ENCODE results near the gene KCNH4. TPM values are rescaled to one million over a fixed set of nuclear protein-coding genes. Genes with fewer than 3 reads are reported as not detected.
A peak's percentile ranks its signal among the peaks of the same experiment; 100 is the strongest.

The KCNH4 gene
- total and polyA plus RNA-seq, 2 of the 13 experiments (the other 11 are each of a cell fraction or from before 2014, with no cell fraction given), result 0.01 to 0.09 TPM

GRCh38 chr17:42183741-42184711 lies 3.1 kb upstream of the KCNH4 start (continued):
- TF ChIP-seq KIAA2018 (CRISPR knock-in tag; IDR thresholded peaks at IDR 0.05; ENCODE audit: borderline replicate concordance) (peak; percentile 87; the same call in 1 of the 2 replicates), HOXA3 (CRISPR knock-in tag; IDR thresholded peaks at IDR 0.05) (peak; percentile 86; the same call in 1 of the 2 replicates), ZNF552 (CRISPR knock-in tag; IDR thresholded peaks at IDR 0.05; ENCODE audit: borderline replicate concordance) (peak; percentile 68), STAG1 (CRISPR knock-in tag; IDR thresholded peaks at IDR 0.05) (peak; percentile 68), ZNF747 (CRISPR knock-in tag; IDR thresholded peaks at IDR 0.05; ENCODE audit: borderline replicate concordance) (peak; percentile 44), ZNF354B (CRISPR knock-in tag; IDR thresholded peaks at IDR 0.05) (0 out of 2 replicates have a peak, but pooled peaks have one; percentile 19), ZNF382 (CRISPR knock-in tag; IDR thresholded peaks at IDR 0.05; ENCODE audit: borderline replicate concordance) (no peak), ZNF891 (CRISPR knock-in tag; IDR thresholded peaks at IDR 0.05) (peak; percentile 93), ZNF709 (CRISPR knock-in tag; IDR thresholded peaks at IDR 0.05) (peak; percentile 98), ZNF563 (CRISPR knock-in tag; IDR thresholded peaks at IDR 0.05) (peak; percentile 98), ZMYM2 (CRISPR knock-in tag; IDR thresholded peaks at IDR 0.05) (peak; percentile 73), MIER2 (CRISPR knock-in tag; IDR thresholded peaks at IDR 0.05) (peak; percentile 69; the same call in 1 of the 2 replicates), ZNF710 (CRISPR knock-in tag; IDR thresholded peaks at IDR 0.05; ENCODE audit: borderline replicate concordance) (peak; percentile 13; the same call in 1 of the 2 replicates), ZNF264 (CRISPR knock-in tag; IDR thresholded peaks at IDR 0.05) (peak; percentile 28), CREB1 (IDR thresholded peaks at IDR 0.05) (no peak), CREB1 (CRISPR knock-in tag; IDR thresholded peaks at IDR 0.05) (no peak), ZNF414 (CRISPR knock-in tag; IDR thresholded peaks at IDR 0.05) (no peak), SP4 (CRISPR knock-in tag; IDR thresholded peaks at IDR 0.05) (peak; percentile 55), SMAD3 (CRISPR knock-in tag; IDR thresholded peaks at IDR 0.05) (peak; percentile 45)

Measured in HepG2 (cell line).